CD4-positive, alpha-beta T cell treated with Interleukin-21 for 1 hour (primary cell): ENCODE data around the gene SF3A2.
"Not testable (repeated sequence)": the region's sequence is repeated elsewhere in the genome, so short reads cannot be mapped to it uniquely, and the experiment has no call there.

Source experiments
- DNase-seq: peaks from one replicate; pipeline ENCODE4 v3.0.0-alpha.2; 2020

Gene SF3A2

GRCh38 chr19:2277138-2277537 is 40.5 kb downstream of the SF3A2 start:
- DNase-seq, result no peak

GRCh38 chr19:2278459-2279158 is 42.0 kb downstream of the SF3A2 start:
- DNase-seq, result no peak

GRCh38 chr19:2280633-2281264 is 44.1 kb downstream of the SF3A2 start:
- DNase-seq, result no peak

- DNase-seq, result not testable (repeated sequence)
These were observed 44.8 kb downstream of the SF3A2 start for GRCh38 chr19:2281265-2282061.

- peak; percentile 50 for DNase-seq
These were observed 45.6 kb downstream of the SF3A2 start, which contains the start of gene PEAK3 for GRCh38 chr19:2282062-2282861. Gene PEAK3, minus strand, starts transcription at chr19:2282175. Its CDS starts 1,244 bp downstream, at chr19:2280931.

GRCh38 chr19:2282862-2283237 is 46.2 kb downstream of the SF3A2 start:
- no peak for DNase-seq

GRCh38 chr19:2283835-2284507 is 47.3 kb downstream of the SF3A2 start:
- no peak for DNase-seq

GRCh38 chr19:2286402-2287140 is 49.9 kb downstream of the SF3A2 start:
- no peak for DNase-seq

GRCh38 chr19:2287585-2288337 is 51.1 kb downstream of the SF3A2 start:
- no peak for DNase-seq

- DNase-seq, result no peak
These were observed 51.8 kb downstream of the SF3A2 start for GRCh38 chr19:2288338-2288817.

GRCh38 chr19:2288818-2289713 is 52.4 kb downstream of the SF3A2 start:
- DNase-seq, result no peak

- peak; percentile 66 for DNase-seq
These were observed 53.3 kb downstream of the SF3A2 start for GRCh38 chr19:2289714-2290435.

- DNase-seq, result no peak
These were observed 54.0 kb downstream of the SF3A2 start for GRCh38 chr19:2290441-2291184.

- no peak for DNase-seq
These were observed 54.6 kb downstream of the SF3A2 start for GRCh38 chr19:2291185-2291751.

GRCh38 chr19:2294687-2295335 is 58.2 kb downstream of the SF3A2 start:
- no peak for DNase-seq

GRCh38 chr19:2296141-2296540 is 59.5 kb downstream of the SF3A2 start:
- no peak for DNase-seq
